Liver (tissue), 9 donors: Measurements from ENCODE around the gene PARP14. TPM values are rescaled to one million over a fixed set of nuclear protein-coding genes. Genes with fewer than 3 reads are reported as not detected.

Experiments used
- DNase-seq: peaks from one replicate; pipeline ENCODE4 v3.0.0-alpha.2; 2017; ENCODE audit warnings: low spot score
- H3K27ac ChIP-seq, 2 donors: one replicate each; pipeline ENCODE4 v1.7.0; 2013; ENCODE audit warnings: inconsistent platforms in 2 of 2, low read length in 2 of 2, control low read depth in 1 of 2, low read depth in 1 of 2, mild to moderate bottlenecking in 1 of 2
- H3K27me3 ChIP-seq, 4 donors: one replicate each; pipeline versions ENCODE4 v1.6.1 to v1.7.0; 2013; ENCODE audit warnings: low read length in 3 of 4, inconsistent platforms in 1 of 4, mild to moderate bottlenecking in 1 of 4, moderate library complexity in 1 of 4; ENCODE audit not compliant: control insufficient read depth in 4 of 4, insufficient read depth in 4 of 4
- H3K36me3 ChIP-seq, 4 donors: one replicate each; pipeline versions ENCODE4 v1.6.1 to v1.7.0; 2013; ENCODE audit warnings: low read length in 3 of 4, mild to moderate bottlenecking in 3 of 4, low read depth in 1 of 4, moderate library complexity in 1 of 4; ENCODE audit not compliant: control insufficient read depth in 4 of 4, insufficient read depth in 3 of 4
- H3K4me1 ChIP-seq, 4 donors: one replicate each; pipeline versions ENCODE4 v1.6.1 to v1.7.0; 2013; ENCODE audit warnings: low read length in 3 of 4, mild to moderate bottlenecking in 3 of 4, moderate library complexity in 1 of 4; ENCODE audit not compliant: control insufficient read depth in 4 of 4, insufficient read depth in 4 of 4
- H3K4me3 ChIP-seq, 3 donors: one replicate each; pipeline versions ENCODE4 v1.6.1 to v1.7.0; 2013; ENCODE audit warnings: low read length in 3 of 3, control low read depth in 1 of 3, low read depth in 1 of 3, mild to moderate bottlenecking in 1 of 3
- H3K9ac ChIP-seq, 2 donors: one replicate each; pipeline ENCODE4 v1.7.0; 2013; ENCODE audit warnings: low read length in 2 of 2, mild to moderate bottlenecking in 2 of 2, moderate library complexity in 2 of 2, control low read depth in 1 of 2, low read depth in 1 of 2
- H3K9me3 ChIP-seq, 4 donors: one replicate each; pipeline versions ENCODE4 v1.6.1 to v1.7.0; 2013; ENCODE audit warnings: low read length in 3 of 4; ENCODE audit not compliant: control insufficient read depth in 4 of 4
- ATF3 ChIP-seq: IDR thresholded peaks from 2 replicates; pipeline ENCODE4 v1.6.1; 2016; ENCODE audit warnings: antibody characterized with exemption
- CTCF ChIP-seq: fragments of 150-350 bp; IDR thresholded peaks from 2 replicates; pipeline ENCODE4 v1.5.1; 2017; ENCODE audit warnings: improper control_type of control experiment, low read depth, low read length; ENCODE audit not compliant: missing input control
- EGR1 ChIP-seq, 2 donors: IDR thresholded peaks; 2 replicates each; pipeline ENCODE4 v1.6.1; 2016 to 2018; ENCODE audit warnings: antibody characterized with exemption in 2 of 2, low read depth in 2 of 2
- FOXA2 ChIP-seq: IDR thresholded peaks from 2 replicates; pipeline ENCODE4 v1.6.1; 2016; ENCODE audit warnings: antibody characterized with exemption
- GABPA ChIP-seq, 2 donors: IDR thresholded peaks in 1 of 2; conservative IDR thresholded peaks in 1 of 2; 2 replicates each; pipeline ENCODE4 v1.6.1; 2016; ENCODE audit warnings: antibody characterized with exemption in 2 of 2, mild to moderate bottlenecking in 1 of 2, moderate library complexity in 1 of 2
- HNF4A ChIP-seq, 2 donors: conservative IDR thresholded peaks; 2 replicates each; pipeline ENCODE4 v1.6.1; 2016; ENCODE audit warnings: antibody characterized with exemption in 2 of 2, mild to moderate bottlenecking in 2 of 2
- HNF4G ChIP-seq: IDR thresholded peaks from 2 replicates; pipeline ENCODE4 v1.6.1; 2016; ENCODE audit warnings: antibody characterized with exemption
- JUND ChIP-seq, 2 donors: IDR thresholded peaks; 2 replicates each; pipeline ENCODE4 v1.6.1; 2016; ENCODE audit warnings: antibody characterized with exemption in 2 of 2
- NR2F2 ChIP-seq: IDR thresholded peaks from 2 replicates; pipeline ENCODE4 v1.6.1; 2016; ENCODE audit warnings: antibody characterized with exemption
- RAD21 ChIP-seq, 2 donors: IDR thresholded peaks; 2 replicates each; pipeline ENCODE4 v1.6.1; 2016; ENCODE audit warnings: antibody characterized with exemption in 2 of 2, mild to moderate bottlenecking in 2 of 2
- REST ChIP-seq: IDR thresholded peaks from 2 replicates; pipeline ENCODE4 v1.6.1; 2016; ENCODE audit warnings: antibody characterized with exemption, mild to moderate bottlenecking
- RXRA ChIP-seq, 2 donors: IDR thresholded peaks; 2 replicates each; pipeline ENCODE4 v1.6.1; 2017 to 2018; ENCODE audit warnings: antibody characterized with exemption in 2 of 2, mild to moderate bottlenecking in 1 of 2
- SP1 ChIP-seq: IDR thresholded peaks from 2 replicates; pipeline ENCODE4 v1.6.1; 2018; ENCODE audit warnings: antibody characterized with exemption, mild to moderate bottlenecking
- TAF1 ChIP-seq: conservative IDR thresholded peaks from 2 replicates; pipeline ENCODE4 v1.6.1; 2016; ENCODE audit warnings: antibody characterized with exemption, mild to moderate bottlenecking
- YY1 ChIP-seq: IDR thresholded peaks from 2 replicates; pipeline ENCODE4 v1.6.1; 2016; ENCODE audit warnings: antibody characterized with exemption, mild to moderate bottlenecking
- WGBS: extraction: QIAGEN DNeasy Blood & Tissue Kit; methylation state at CpG from one replicate; pipeline ENCODE4 v1.1.7; 2013; 5-methylcytosine and 5-hydroxymethylcytosine counted together
- polyA plus RNA-seq, 2 donors: library from polyadenylated mRNA; stranded (reverse) in 1 of 2; unstranded in 1 of 2; fragments of 200-250 nt in 1 of 2; fragments of >200 nt in 1 of 2; fragmentation: Nextera tagmentation in 1 of 2; extraction: Ambion mirVana in 1 of 2; gene quantifications; one replicate each; pipeline versions ENCODE4 v1.2.1 to v1.2.3, GENCODE V29; 2013 to 2015
- total RNA-seq, 2 donors: library from RNA; depleted of rRNA; stranded (reverse); fragments of >200 nt; gene quantifications; one replicate each; pipeline ENCODE4 v1.2.3, GENCODE V29; 2014
- donor health status: healthy.
- donor health status: healthy.
- donor health status: healthy.
- donor health status: healthy.
- donor health status: healthy.

PARP14 gene
- total and polyA plus RNA-seq, 4 donors, result 13.1 to 79.7 (median 23.4) TPM

GRCh38 chr3:122636697-122637096 is 43.9 kb upstream of the PARP14 start:
- Histone ChIP-seq H3K9ac (no peak overlapping the region), H3K9me3 (no peaks in the 10 kb centered on the region), H3K4me1 (peaks cover 0 to 2% (median 0%) of the 10 kb centered on the region in 4 donors), H3K27me3 (no peaks in the 10 kb centered on the region), H3K4me3 (no peak overlapping the region), H3K36me3 (peaks cover 0 to 14% (median 4%) of the 10 kb centered on the region in 4 donors), H3K27ac (no peak overlapping the region)
- DNase-seq, result no peak
- 79% methylated on average over 3 of the region's 3 CpGs for WGBS
- TF ChIP-seq YY1, result no peak
- no peak for TF ChIP-seq CTCF
- no peak for TF ChIP-seq SP1
- TF ChIP-seq GABPA (IDR thresholded peaks at IDR 0.05 in 1 of 2, conservative IDR thresholded peaks at IDR 0.05 in 1 of 2), result no peak
- no peak for TF ChIP-seq TAF1
- no peak for TF ChIP-seq NR2F2
- TF ChIP-seq HNF4A (conservative IDR thresholded peaks at IDR 0.05), result no peak
- TF ChIP-seq RAD21 (IDR thresholded peaks at IDR 0.05), result no peak
- no peak for TF ChIP-seq EGR1 (IDR thresholded peaks at IDR 0.05; ENCODE audit: low read depth in 2 of 2)
- no peak for TF ChIP-seq RXRA (IDR thresholded peaks at IDR 0.05)
- no peak for TF ChIP-seq ATF3

GRCh38 chr3:122640437-122640999 is 40.1 kb upstream of the PARP14 start:
- Histone ChIP-seq H3K4me1 (peaks cover 0 to 7% (median 4%) of the 10 kb centered on the region in 4 donors), H3K27ac (no peak overlapping the region), H3K9me3 (no peaks in the 10 kb centered on the region), H3K27me3 (no peaks in the 10 kb centered on the region), H3K4me3 (no peak overlapping the region), H3K36me3 (peaks cover 0 to 10% (median 4%) of the 10 kb centered on the region in 4 donors), H3K9ac (no peak overlapping the region)
- TF ChIP-seq TAF1, result no peak
- TF ChIP-seq GABPA (IDR thresholded peaks at IDR 0.05 in 1 of 2, conservative IDR thresholded peaks at IDR 0.05 in 1 of 2), result no peak
- TF ChIP-seq YY1, result no peak
- DNase-seq, result no peak

GRCh38 chr3:122642935-122643334 is 37.7 kb upstream of the PARP14 start:
- no peak overlapping the region for H3K9ac ChIP-seq
- no peak overlapping the region for H3K4me3 ChIP-seq
- no peak for DNase-seq
- H3K27ac ChIP-seq, result no peak overlapping the region
- 79% methylated on average over 2 of the region's 2 CpGs for WGBS
- H3K4me1 ChIP-seq, result peaks cover 2 to 18% (median 12%) of the 10 kb centered on the region in 4 donors
- no peaks in the 10 kb centered on the region for H3K27me3 ChIP-seq
- no peaks in the 10 kb centered on the region for H3K9me3 ChIP-seq
- H3K36me3 ChIP-seq, result peaks cover 0 to 2% (median 0%) of the 10 kb centered on the region in 4 donors
- TF ChIP-seq JUND (IDR thresholded peaks at IDR 0.05) (no peak), REST (no peak), EGR1 (IDR thresholded peaks at IDR 0.05; ENCODE audit: low read depth in 2 of 2) (no peak), CTCF (no peak), HNF4G (no peak), RXRA (IDR thresholded peaks at IDR 0.05) (no peak), SP1 (no peak), NR2F2 (no peak), HNF4A (conservative IDR thresholded peaks at IDR 0.05) (no peak), FOXA2 (no peak)
